GM12875 (cell line): ENCODE measurements around the gene PRSS35.
"Not testable (repeated sequence)": the region's sequence is repeated elsewhere in the genome, so short reads cannot be mapped to it uniquely, and the experiment has no call there.

ENCODE experiments used
- H3K4me3 ChIP-seq: one replicate; pipeline ENCODE4 v1.5.1; 2011; ENCODE audit warnings: low read depth, low read length, control low read depth
- CTCF ChIP-seq: IDR thresholded peaks from 2 replicates; pipeline ENCODE4 v1.5.1; 2011; ENCODE audit warnings: low read depth, mild to moderate bottlenecking, control low read depth, inconsistent platforms, low read length, moderate library complexity, borderline replicate concordance; ENCODE audit not compliant: insufficient read depth

Gene PRSS35

GRCh38 chr6:83546636-83547035 is 34.3 kb downstream of the PRSS35 start:
- no peak overlapping the region for H3K4me3 ChIP-seq
- TF ChIP-seq CTCF, result no peak

- not testable (repeated sequence) for H3K4me3 ChIP-seq
These were observed 38.1 kb downstream of the PRSS35 start for GRCh38 chr6:83550482-83550881.

- not testable (repeated sequence) for H3K4me3 ChIP-seq
These were observed 39.4 kb downstream of the PRSS35 start for GRCh38 chr6:83551748-83552147.

GRCh38 chr6:83556871-83557270 is 44.5 kb downstream of the PRSS35 start:
- no peak overlapping the region for H3K4me3 ChIP-seq
- no peak for TF ChIP-seq CTCF

- no peak for TF ChIP-seq CTCF
- H3K4me3 ChIP-seq, result no peak overlapping the region
These were observed 46.6 kb downstream of the PRSS35 start for GRCh38 chr6:83558975-83559374.

GRCh38 chr6:83571663-83572185 is 59.4 kb downstream of the PRSS35 start:
- H3K4me3 ChIP-seq, result not testable (repeated sequence)

- no peak overlapping the region for H3K4me3 ChIP-seq
- TF ChIP-seq CTCF, result no peak
These were observed 62.4 kb downstream of the PRSS35 start for GRCh38 chr6:83574783-83575182.
